K562 treated with DMSO at 1 percent for 12 hours (cell line): Measurements from ENCODE around the gene POLR3G. TPM values are rescaled to one million over a fixed set of nuclear protein-coding genes. Genes with fewer than 3 reads are reported as not detected.

Experiments used
- total RNA-seq: library from RNA; unstranded; fragments of 300-600 nt; gene quantifications from 2 replicates; pipeline ENCODE4 v1.2.3, GENCODE V29; 2022; ENCODE audit not compliant: insufficient read depth

POLR3G gene, protein sequence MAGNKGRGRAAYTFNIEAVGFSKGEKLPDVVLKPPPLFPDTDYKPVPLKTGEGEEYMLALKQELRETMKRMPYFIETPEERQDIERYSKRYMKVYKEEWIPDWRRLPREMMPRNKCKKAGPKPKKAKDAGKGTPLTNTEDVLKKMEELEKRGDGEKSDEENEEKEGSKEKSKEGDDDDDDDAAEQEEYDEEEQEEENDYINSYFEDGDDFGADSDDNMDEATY
- total RNA-seq = 2.7 and 9.5 TPM in 2 replicates

DNA sequence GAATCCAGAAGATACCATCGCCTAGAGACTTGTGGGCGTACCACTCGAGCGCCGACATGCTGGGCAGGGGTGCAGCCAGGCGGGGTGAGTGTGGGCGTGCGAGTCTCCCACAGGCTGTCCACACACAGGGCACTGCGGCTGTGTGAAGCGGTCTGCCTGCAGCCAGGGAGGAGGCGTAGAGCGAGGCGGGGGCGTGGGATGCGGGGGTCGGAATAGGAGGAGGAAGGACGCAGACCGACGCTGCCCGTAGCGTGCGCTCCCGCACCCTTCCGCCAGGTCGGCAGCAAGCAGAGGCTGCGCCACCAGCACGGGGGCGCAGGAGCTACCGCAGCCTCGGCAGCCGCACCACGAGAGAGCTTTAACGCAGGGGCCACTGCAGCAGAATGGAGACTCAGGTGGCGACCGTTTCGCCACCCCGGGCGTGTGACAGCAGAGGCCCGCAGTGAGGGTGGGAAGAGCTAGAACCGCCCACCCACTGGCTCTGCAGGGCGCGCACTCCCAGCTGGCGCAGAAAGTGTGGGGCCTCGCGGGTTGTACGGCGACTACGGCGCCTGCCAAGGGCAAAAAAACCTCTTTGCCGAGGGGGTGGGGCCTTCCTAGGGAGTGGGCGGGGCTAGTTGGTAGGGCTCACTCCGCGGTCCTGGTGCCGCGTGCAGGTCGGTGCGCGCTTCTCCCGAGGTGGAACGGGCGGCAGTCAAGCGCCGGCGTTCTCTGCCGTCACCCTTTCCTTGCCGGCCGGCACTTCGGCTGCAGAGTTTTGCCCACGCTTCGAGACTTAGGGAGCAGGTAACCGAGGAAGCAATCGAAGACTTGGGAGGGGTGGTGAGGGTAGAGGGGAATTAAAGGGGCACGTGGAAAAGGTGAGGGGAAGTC is at the start of gene POLR3G, which contains the start of gene MBLAC2:
Gene POLR3G (plus strand): TSS at position 630 of the 873 bp plus-strand sequence. CDS start 10,704 bp downstream, outside the sequence.
Gene MBLAC2 (minus strand): TSS at position 537 of the 873 bp plus-strand sequence. CDS start 479 bp downstream, at position 58.

DNA sequence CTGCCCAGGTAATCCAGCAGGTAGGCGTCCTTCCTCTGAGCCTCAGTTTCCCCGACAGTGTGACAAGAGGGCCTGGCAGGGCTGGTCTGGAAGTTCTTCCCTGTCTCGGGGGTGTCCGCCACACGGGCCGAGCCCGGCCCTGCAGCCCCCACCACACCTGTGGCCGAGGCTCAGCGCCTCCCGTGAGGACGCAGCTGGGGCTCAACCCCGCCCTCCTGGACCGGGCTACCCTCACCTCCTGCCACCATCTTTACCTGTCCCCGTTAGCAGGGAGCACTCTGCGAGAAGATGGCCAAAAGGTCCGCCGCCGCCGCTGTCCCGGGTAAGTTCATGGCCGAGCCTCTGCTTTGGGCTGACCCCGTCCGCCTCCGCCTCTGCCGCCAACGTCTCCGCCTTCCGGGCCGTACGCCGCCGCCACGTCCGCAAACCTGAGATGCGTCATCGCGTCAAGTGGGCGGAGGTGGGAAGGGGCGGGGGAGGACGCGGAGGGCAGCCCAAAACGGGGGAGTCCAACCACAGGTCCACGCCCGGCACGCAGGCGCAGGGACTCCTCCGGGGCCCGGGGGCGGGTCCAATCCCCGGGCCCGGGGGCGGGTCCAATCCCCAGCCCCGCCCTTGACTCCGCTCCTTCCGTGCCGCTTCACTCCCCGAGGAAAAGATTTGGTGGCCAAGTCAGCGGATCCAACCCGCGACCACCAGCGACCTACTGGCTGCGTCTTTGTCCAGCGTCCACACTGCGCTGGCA is 54.7 kb downstream of the POLR3G start, which contains the start of gene LYSMD3:
Gene LYSMD3 (minus strand): TSS at position 391 of the 745 bp plus-strand sequence. CDS start 4,295 bp downstream, outside the sequence.

DNA sequence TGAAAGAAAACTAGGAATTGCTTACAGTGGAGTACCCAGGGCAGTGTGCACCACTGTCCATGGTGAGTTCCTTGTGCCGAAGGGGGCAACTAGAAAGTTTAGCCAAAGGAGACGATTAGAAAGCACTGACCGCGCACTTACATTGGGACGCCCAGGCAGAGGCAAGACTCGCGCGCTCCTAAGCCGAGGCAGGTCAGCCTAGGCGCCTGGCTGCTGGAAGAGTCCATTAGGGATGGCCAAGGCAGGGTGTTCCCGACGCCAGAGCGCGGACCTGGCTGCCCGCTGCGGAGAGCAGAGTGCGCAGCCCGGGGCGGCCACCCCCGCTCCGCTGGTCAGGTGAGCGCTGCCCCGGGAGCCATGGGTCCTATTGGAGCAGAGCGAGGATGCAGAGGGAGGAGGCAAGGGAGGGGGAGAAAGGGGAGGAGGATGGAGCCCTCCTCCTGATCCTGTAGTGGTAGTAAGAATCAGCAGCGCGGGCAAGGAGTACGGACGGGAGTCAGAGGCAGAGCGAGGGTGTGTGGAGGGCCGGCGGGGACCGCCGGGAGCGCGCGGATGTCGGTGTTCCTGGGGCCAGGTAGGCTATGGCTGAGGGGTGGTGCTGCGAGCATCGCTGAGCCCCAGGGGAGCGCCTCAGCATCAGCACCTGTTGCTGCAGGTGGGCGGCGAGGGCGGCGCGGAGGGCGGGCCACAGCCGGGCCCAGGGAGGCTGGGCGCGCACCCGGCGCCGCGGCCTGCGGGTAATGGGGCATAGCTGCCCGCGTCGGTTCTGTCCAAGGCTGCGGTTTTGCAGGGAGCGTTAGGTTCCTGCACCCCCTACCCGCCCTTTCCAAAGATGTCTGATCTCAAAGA is 83.9 kb downstream of the POLR3G start, which contains the start of gene ADGRV1:
Gene ADGRV1 (plus strand): TSS at position 454 of the 849 bp plus-strand sequence. CDS start 99 bp downstream, at position 553.

Other genes starting within 250 kb of the POLR3G start
- 23.7 and 30.5 TPM in 2 replicates for gene CETN3, start 65.1 kb upstream of the POLR3G start, total RNA-seq
- 3.4 and 8.9 TPM in 2 replicates for gene MBLAC2, start 93 bp upstream of the POLR3G start, total RNA-seq
- 7.4 and 21.4 TPM in 2 replicates for gene LYSMD3, start 54.7 kb downstream of the POLR3G start, total RNA-seq
- gene ADGRV1, start 83.9 kb downstream of the POLR3G start, total RNA-seq = 6.3 and 15.1 TPM in 2 replicates